ENCODE measurements around the gene CADM2. TPM values are rescaled to one million over a fixed set of nuclear protein-coding genes. Genes with fewer than 3 reads are reported as not detected.

Gene CADM2
- total RNA-seq, 1 experiment from 2014 or later = not detected

GRCh38 chr3:85867072-85867471, 908.3 kb downstream of the CADM2 start (continued):
- TF ChIP-seq REST (IDR thresholded peaks at IDR 0.05; ENCODE audit: low read depth) (no peak), YY1 (IDR thresholded peaks at IDR 0.05; ENCODE audit: extremely low read depth, insufficient replicate concordance, low read depth, low read length) (no peak), SIN3A (IDR thresholded peaks at IDR 0.05; ENCODE audit: low read depth) (no peak), POLR2A (IDR thresholded peaks at IDR 0.05; ENCODE audit: borderline replicate concordance, extremely low read depth, insufficient read depth, insufficient read length) (no peak)

GRCh38 chr3:85875589-85875988, 916.8 kb downstream of the CADM2 start:
- intact Hi-C loops (cut with micrococcal nuclease) = no loop called here
- POLR2A ChIA-PET = no interaction called here
- no TSS peak for BruUV-seq (replicated peaks)
- no peaks in the 10 kb centered on the region for H3K36me3 ChIP-seq (ENCODE audit: control insufficient read depth in 1 of 2, insufficient read depth in 2 of 2, low read length in 2 of 2)
- H3K9ac ChIP-seq (ENCODE audit: low read length) = no peak overlapping the region
- no peaks in the 10 kb centered on the region for H3K4me1 ChIP-seq (ENCODE audit: control insufficient read depth in 1 of 2, insufficient read depth in 2 of 2, low read length in 2 of 2)
- H3K9me2 ChIP-seq (ENCODE audit: insufficient read depth) = no peaks in the 10 kb centered on the region
- CTCF ChIA-PET = no interaction called here
- H2AFZ ChIP-seq (ENCODE audit: low read depth, low read length, poor library complexity, severe bottlenecking) = no peak overlapping the region
- H3K27me3 ChIP-seq (ENCODE audit: insufficient read depth, low read length) = no peaks in the 10 kb centered on the region
- peaks cover 10 to 35% of the 10 kb centered on the region in 2 experiments; a peak in 3 of 4 replicates for H3K9me3 ChIP-seq (ENCODE audit: control insufficient read depth in 1 of 2, insufficient read depth in 1 of 2, low read depth in 1 of 2, low read length in 2 of 2)
- no peak overlapping the region for H3K4me3 ChIP-seq (replicated peaks in 1 of 2; ENCODE audit: low read depth in 1 of 2, low read length in 2 of 2)
- no peak for ATAC-seq
- H4K20me1 ChIP-seq (ENCODE audit: insufficient read depth) = no peaks in the 10 kb centered on the region
- no peak overlapping the region for H3K4me2 ChIP-seq (ENCODE audit: low read length)
- DNase-seq (ENCODE audit: low read depth, low spot score) = no peak
- no peak overlapping the region for H3K27ac ChIP-seq (ENCODE audit: low read depth, low read length)
- RAD21 ChIA-PET (ENCODE audit: low non-redundant PET in 1 of 2, low total read pairs in 2 of 2, uncharacterized antibody in 2 of 2, unreplicated experiment in 2 of 2) = no interaction called here
- H3K79me2 ChIP-seq (ENCODE audit: insufficient read depth, low read length) = no peaks in the 10 kb centered on the region
- TF ChIP-seq REST (IDR thresholded peaks at IDR 0.05; ENCODE audit: low read depth) = no peak
- TF ChIP-seq ATF3 (IDR thresholded peaks at IDR 0.05) = no peak
- no peak for TF ChIP-seq ELF1 (IDR thresholded peaks at IDR 0.05; ENCODE audit: borderline replicate concordance, low read depth)
- TF ChIP-seq ZFX (IDR thresholded peaks at IDR 0.05) = no peak
- TF ChIP-seq POLR2AphosphoS5 (IDR thresholded peaks at IDR 0.05; ENCODE audit: low read depth, low read length) = no peak
- TF ChIP-seq TCF7L2 (IDR thresholded peaks at IDR 0.05; ENCODE audit: borderline replicate concordance, extremely low read depth, insufficient read depth, insufficient read length) = no peak
- TF ChIP-seq EZH2 (IDR thresholded peaks at IDR 0.05) = no peak
- no peak for TF ChIP-seq MAX (IDR thresholded peaks at IDR 0.05)
- TF ChIP-seq ZNF274 (IDR thresholded peaks at IDR 0.05; ENCODE audit: low read depth, low read length) = no peak
- TF ChIP-seq YY1 (IDR thresholded peaks at IDR 0.05; ENCODE audit: extremely low read depth, insufficient replicate concordance, low read depth, low read length) = no peak
- no peak for TF ChIP-seq CEBPB (IDR thresholded peaks at IDR 0.05; ENCODE audit: low read depth)
- no peak for TF ChIP-seq CBX3 (IDR thresholded peaks at IDR 0.05; ENCODE audit: low read depth)
- TF ChIP-seq ZBTB33 (IDR thresholded peaks at IDR 0.05; ENCODE audit: extremely low read depth, insufficient replicate concordance, low read length) = no peak
